GM21526 (cell line): ENCODE results near the gene DPPA4.
"Not testable (repeated sequence)": the region's sequence is repeated elsewhere in the genome, so short reads cannot be mapped to it uniquely, and the experiment has no call there.

Experiments used
- ATAC-seq: cut with Tn5 transposase; IDR thresholded peaks from one replicate; pipeline ENCODE4 v1.9.1; 2021; ENCODE audit warnings: moderate library complexity; ENCODE audit not compliant: unreplicated experiment, low FRiP score

Gene DPPA4

GRCh38 chr3:109337393-109337792 lies at the start of gene DPPA4:
TSS of gene DPPA4 (minus strand) at chr3:109337546. CDS start at chr3:109337517, 29 bp downstream.
- ATAC-seq, result no peak

- no peak for ATAC-seq
These were observed 48.3 kb upstream of the DPPA4 start for GRCh38 chr3:109385442-109386318.

- ATAC-seq, result no peak
These were observed 46.8 kb upstream of the DPPA4 start for GRCh38 chr3:109384164-109384563.

- ATAC-seq, result no peak
These were observed 45.2 kb upstream of the DPPA4 start for GRCh38 chr3:109382588-109382987.

- ATAC-seq, result no peak
These were observed 38.6 kb upstream of the DPPA4 start for GRCh38 chr3:109375975-109376374.

GRCh38 chr3:109374434-109374833 lies 37.1 kb upstream of the DPPA4 start:
- ATAC-seq, result not testable (repeated sequence)

GRCh38 chr3:109373933-109374332 lies 36.6 kb upstream of the DPPA4 start:
- no peak for ATAC-seq

GRCh38 chr3:109372639-109373038 lies 35.3 kb upstream of the DPPA4 start:
- ATAC-seq, result no peak

GRCh38 chr3:109369510-109369909 lies 32.2 kb upstream of the DPPA4 start:
- no peak for ATAC-seq

GRCh38 chr3:109364088-109364487 lies 26.7 kb upstream of the DPPA4 start:
- ATAC-seq, result no peak

- ATAC-seq, result no peak
These were observed 26.3 kb upstream of the DPPA4 start for GRCh38 chr3:109363634-109364033.

GRCh38 chr3:109362823-109363222 lies 25.5 kb upstream of the DPPA4 start:
- ATAC-seq, result no peak

- not testable (repeated sequence) for ATAC-seq
These were observed 21.5 kb upstream of the DPPA4 start for GRCh38 chr3:109358809-109359208.

- ATAC-seq, result no peak
These were observed 19.3 kb upstream of the DPPA4 start for GRCh38 chr3:109356442-109357155.

GRCh38 chr3:109355625-109356441 lies 18.5 kb upstream of the DPPA4 start:
- ATAC-seq, result no peak

- no peak for ATAC-seq
These were observed 15.7 kb upstream of the DPPA4 start for GRCh38 chr3:109353057-109353456.

GRCh38 chr3:109351231-109351630 lies 13.9 kb upstream of the DPPA4 start:
- no peak for ATAC-seq

GRCh38 chr3:109346770-109347295 lies 9.5 kb upstream of the DPPA4 start:
- no peak for ATAC-seq

- ATAC-seq, result no peak
These were observed 8.8 kb upstream of the DPPA4 start for GRCh38 chr3:109346099-109346498.
